ENCODE data around the gene SLC9B2.

DNA sequence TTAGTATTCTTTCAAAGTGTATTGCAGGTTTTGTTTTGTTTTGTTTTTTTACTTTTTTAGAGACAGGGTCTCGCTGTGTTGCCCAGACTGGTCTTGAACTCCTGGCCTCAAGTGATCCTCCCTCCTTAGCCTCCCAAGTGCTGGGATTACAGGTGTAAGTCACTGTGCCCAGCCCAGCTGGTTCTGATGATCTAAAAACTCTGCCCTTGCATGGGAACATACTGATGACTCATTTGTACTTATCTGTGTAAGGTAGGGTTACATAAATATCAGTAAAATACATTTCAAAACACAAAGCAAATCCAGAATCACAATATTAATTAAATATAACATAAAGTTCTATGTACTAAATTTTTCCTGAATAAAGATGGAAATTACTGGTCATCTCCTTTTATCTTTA, 49.7 kb downstream of the SLC9B2 start:
- TF ChIP-seq, protein P1, sequence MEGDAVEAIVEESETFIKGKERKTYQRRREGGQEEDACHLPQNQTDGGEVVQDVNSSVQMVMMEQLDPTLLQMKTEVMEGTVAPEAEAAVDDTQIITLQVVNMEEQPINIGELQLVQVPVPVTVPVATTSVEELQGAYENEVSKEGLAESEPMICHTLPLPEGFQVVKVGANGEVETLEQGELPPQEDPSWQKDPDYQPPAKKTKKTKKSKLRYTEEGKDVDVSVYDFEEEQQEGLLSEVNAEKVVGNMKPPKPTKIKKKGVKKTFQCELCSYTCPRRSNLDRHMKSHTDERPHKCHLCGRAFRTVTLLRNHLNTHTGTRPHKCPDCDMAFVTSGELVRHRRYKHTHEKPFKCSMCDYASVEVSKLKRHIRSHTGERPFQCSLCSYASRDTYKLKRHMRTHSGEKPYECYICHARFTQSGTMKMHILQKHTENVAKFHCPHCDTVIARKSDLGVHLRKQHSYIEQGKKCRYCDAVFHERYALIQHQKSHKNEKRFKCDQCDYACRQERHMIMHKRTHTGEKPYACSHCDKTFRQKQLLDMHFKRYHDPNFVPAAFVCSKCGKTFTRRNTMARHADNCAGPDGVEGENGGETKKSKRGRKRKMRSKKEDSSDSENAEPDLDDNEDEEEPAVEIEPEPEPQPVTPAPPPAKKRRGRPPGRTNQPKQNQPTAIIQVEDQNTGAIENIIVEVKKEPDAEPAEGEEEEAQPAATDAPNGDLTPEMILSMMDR (IDR thresholded peaks at IDR 0.05) = no peak
- no peak for TF ChIP-seq POLR2A (IDR thresholded peaks at IDR 0.05)

Measured in upper lobe of left lung (tissue), 4 donors.